ENCODE data around the gene PODXL.
"Not testable (repeated sequence)": the region's sequence is repeated elsewhere in the genome, so short reads cannot be mapped to it uniquely, and the experiment has no call there.

The PODXL gene

GRCh38 chr7:131538071-131538812 is 18.2 kb downstream of the PODXL start:
- no peak for DNase-seq (ENCODE audit: low spot score)

- DNase-seq (ENCODE audit: low spot score) = no peak
These were observed 18.9 kb downstream of the PODXL start for GRCh38 chr7:131537571-131537978.

- no peak for DNase-seq (ENCODE audit: low spot score)
These were observed 20.0 kb downstream of the PODXL start for GRCh38 chr7:131536361-131536849.

- DNase-seq (ENCODE audit: low spot score) = no peak
These were observed 22.6 kb downstream of the PODXL start for GRCh38 chr7:131533566-131534561.

- no peak for DNase-seq (ENCODE audit: low spot score)
These were observed 23.3 kb downstream of the PODXL start for GRCh38 chr7:131533151-131533559.

GRCh38 chr7:131532570-131533091 is 23.8 kb downstream of the PODXL start:
- DNase-seq (ENCODE audit: low spot score) = no peak

GRCh38 chr7:131530137-131530536 is 26.3 kb downstream of the PODXL start:
- no peak for DNase-seq (ENCODE audit: low spot score)

GRCh38 chr7:131529617-131530016 is 26.8 kb downstream of the PODXL start:
- no peak for DNase-seq (ENCODE audit: low spot score)

GRCh38 chr7:131529179-131529578 is 27.2 kb downstream of the PODXL start:
- no peak for DNase-seq (ENCODE audit: low spot score)

- no peak for DNase-seq (ENCODE audit: low spot score)
These were observed 29.0 kb downstream of the PODXL start for GRCh38 chr7:131527456-131527855.

- peak; percentile 29 for DNase-seq (ENCODE audit: low spot score)
These were observed 30.6 kb downstream of the PODXL start for GRCh38 chr7:131525820-131526219.

GRCh38 chr7:131524703-131525102 is 31.7 kb downstream of the PODXL start:
- DNase-seq (ENCODE audit: low spot score) = no peak

GRCh38 chr7:131524115-131524514 is 32.3 kb downstream of the PODXL start:
- DNase-seq (ENCODE audit: low spot score) = no peak

GRCh38 chr7:131522325-131522930 is 34.0 kb downstream of the PODXL start:
- no peak for DNase-seq (ENCODE audit: low spot score)

- no peak for DNase-seq (ENCODE audit: low spot score)
These were observed 34.7 kb downstream of the PODXL start for GRCh38 chr7:131521651-131522163.

GRCh38 chr7:131518626-131519025 is 37.8 kb downstream of the PODXL start:
- no peak for DNase-seq (ENCODE audit: low spot score)

GRCh38 chr7:131517218-131517923 is 39.1 kb downstream of the PODXL start:
- DNase-seq (ENCODE audit: low spot score) = no peak

- DNase-seq (ENCODE audit: low spot score) = not testable (repeated sequence)
These were observed 41.0 kb downstream of the PODXL start for GRCh38 chr7:131515471-131515870.

- DNase-seq (ENCODE audit: low spot score) = peak; percentile 92
These were observed 43.0 kb downstream of the PODXL start for GRCh38 chr7:131513245-131514061.
